ENCODE data around the gene LRRC8D.

The LRRC8D gene

GRCh38 chr1:89808441-89809117 lies 12.3 kb upstream of the LRRC8D start:
- H3K9me3 ChIP-seq (ENCODE audit: control insufficient read depth, low read depth, low read length), result no peaks in the 10 kb centered on the region
- H3K4me1 ChIP-seq (ENCODE audit: control insufficient read depth, low read depth, low read length), result peaks cover 16% of the 10 kb centered on the region
- H3K4me3 ChIP-seq (ENCODE audit: low read length), result no peak overlapping the region
- H3K9ac ChIP-seq (ENCODE audit: low read length), result no peak overlapping the region
- peaks cover 12% of the 10 kb centered on the region for H3K27me3 ChIP-seq (ENCODE audit: control insufficient read depth, insufficient read depth, low read length)
- H3K27ac ChIP-seq (ENCODE audit: low read length), result no peak overlapping the region
- no peaks in the 10 kb centered on the region for H3K36me3 ChIP-seq (ENCODE audit: control insufficient read depth, low read depth, low read length)

- no peaks in the 10 kb centered on the region for H3K36me3 ChIP-seq (ENCODE audit: control insufficient read depth, low read depth, low read length)
- H3K27ac ChIP-seq (ENCODE audit: low read length), result no peak overlapping the region
- H3K9me3 ChIP-seq (ENCODE audit: control insufficient read depth, low read depth, low read length), result no peaks in the 10 kb centered on the region
- no peak overlapping the region for H3K4me3 ChIP-seq (ENCODE audit: low read length)
- no peak overlapping the region for H3K9ac ChIP-seq (ENCODE audit: low read length)
- H3K4me1 ChIP-seq (ENCODE audit: control insufficient read depth, low read depth, low read length), result peaks cover 16% of the 10 kb centered on the region
- H3K27me3 ChIP-seq (ENCODE audit: control insufficient read depth, insufficient read depth, low read length), result peaks cover 12% of the 10 kb centered on the region
Measured at GRCh38 chr1:89809556-89809955, 11.3 kb upstream of the LRRC8D start.

- Histone ChIP-seq H3K27ac (ENCODE audit: low read length) (no peak overlapping the region), H3K4me1 (ENCODE audit: control insufficient read depth, low read depth, low read length) (peaks cover 13% of the 10 kb centered on the region), H3K4me3 (ENCODE audit: low read length) (no peak overlapping the region), H3K9me3 (ENCODE audit: control insufficient read depth, low read depth, low read length) (no peaks in the 10 kb centered on the region), H3K9ac (ENCODE audit: low read length) (no peak overlapping the region), H3K27me3 (ENCODE audit: control insufficient read depth, insufficient read depth, low read length) (peaks cover 12% of the 10 kb centered on the region), H3K36me3 (ENCODE audit: control insufficient read depth, low read depth, low read length) (no peaks in the 10 kb centered on the region)
Measured at GRCh38 chr1:89810302-89810701, 10.5 kb upstream of the LRRC8D start.

DNA sequence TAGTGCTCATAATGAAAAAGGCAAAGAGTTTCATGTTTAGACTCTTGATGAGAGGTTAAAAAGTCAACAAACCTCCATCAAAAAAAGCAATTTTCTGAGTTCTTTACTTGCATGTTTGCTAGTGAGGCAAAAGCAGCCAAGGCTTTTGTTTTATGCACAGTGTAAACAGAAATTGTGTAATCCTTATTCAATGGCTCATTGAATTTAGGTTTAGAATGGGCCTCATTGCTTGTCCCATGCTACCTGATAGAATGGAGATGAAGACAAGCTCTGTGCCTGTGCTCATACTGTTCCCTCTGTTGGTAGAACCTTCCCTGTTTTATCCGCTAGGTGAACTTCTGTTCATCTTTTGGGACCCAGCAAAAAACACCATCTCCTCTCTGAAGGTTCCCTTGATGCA lies 10.0 kb upstream of the LRRC8D start:
- Histone ChIP-seq H3K27ac (ENCODE audit: low read length) (no peak overlapping the region), H3K4me1 (ENCODE audit: control insufficient read depth, low read depth, low read length) (peaks cover 13% of the 10 kb centered on the region), H3K27me3 (ENCODE audit: control insufficient read depth, insufficient read depth, low read length) (peaks cover 12% of the 10 kb centered on the region), H3K9me3 (ENCODE audit: control insufficient read depth, low read depth, low read length) (no peaks in the 10 kb centered on the region), H3K9ac (ENCODE audit: low read length) (no peak overlapping the region), H3K4me3 (ENCODE audit: low read length) (no peak overlapping the region), H3K36me3 (ENCODE audit: control insufficient read depth, low read depth, low read length) (no peaks in the 10 kb centered on the region)

DNA sequence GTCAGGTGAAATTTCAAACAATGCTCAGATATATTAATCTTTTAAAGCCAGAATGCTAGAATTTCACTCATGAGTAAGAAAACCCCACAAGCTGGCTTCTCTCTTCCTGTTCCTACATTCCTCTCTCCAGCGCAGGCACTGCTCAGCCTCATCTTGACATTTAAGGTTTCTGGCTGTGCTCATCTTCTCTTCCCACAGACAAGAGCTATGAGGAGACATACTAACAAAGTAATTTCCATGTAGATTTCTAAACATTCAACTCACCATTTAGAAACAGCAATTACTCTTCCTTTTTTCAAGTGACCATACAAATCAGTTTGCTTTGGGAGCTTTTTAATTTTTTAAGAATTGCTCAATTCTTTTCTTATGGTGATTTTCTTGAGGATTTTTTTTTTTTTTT lies 7.8 kb upstream of the LRRC8D start:
- H3K4me1 ChIP-seq (ENCODE audit: control insufficient read depth, low read depth, low read length), result peaks cover 11% of the 10 kb centered on the region
- H3K9ac ChIP-seq (ENCODE audit: low read length), result no peak overlapping the region
- H3K27ac ChIP-seq (ENCODE audit: low read length), result no peak overlapping the region
- no peaks in the 10 kb centered on the region for H3K36me3 ChIP-seq (ENCODE audit: control insufficient read depth, low read depth, low read length)
- H3K9me3 ChIP-seq (ENCODE audit: control insufficient read depth, low read depth, low read length), result no peaks in the 10 kb centered on the region
- H3K27me3 ChIP-seq (ENCODE audit: control insufficient read depth, insufficient read depth, low read length), result peaks cover 12% of the 10 kb centered on the region
- H3K4me3 ChIP-seq (ENCODE audit: low read length), result no peak overlapping the region

DNA sequence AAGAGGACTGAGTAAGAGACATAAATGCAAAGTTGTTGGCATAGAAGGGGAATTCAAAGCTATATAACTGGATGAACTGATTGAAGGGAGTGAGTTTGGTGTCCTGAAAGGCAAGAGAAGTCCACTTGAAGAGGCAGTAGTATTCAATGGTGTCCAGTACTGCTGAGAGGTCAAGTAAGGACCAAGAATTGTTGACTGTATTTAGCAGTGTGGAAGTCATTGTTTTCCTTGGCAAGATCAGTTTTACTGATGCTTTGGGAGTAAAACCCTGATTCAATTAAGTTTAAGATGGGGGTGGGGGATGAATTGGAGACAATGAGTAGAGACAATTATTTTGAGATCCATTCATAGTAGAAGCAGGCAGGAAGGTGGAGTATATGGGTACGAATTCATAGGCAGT lies 5.8 kb upstream of the LRRC8D start:
- Histone ChIP-seq H3K9ac (ENCODE audit: low read length) (no peak overlapping the region), H3K36me3 (ENCODE audit: control insufficient read depth, low read depth, low read length) (no peaks in the 10 kb centered on the region), H3K4me3 (ENCODE audit: low read length) (no peak overlapping the region), H3K27ac (ENCODE audit: low read length) (no peak overlapping the region), H3K4me1 (ENCODE audit: control insufficient read depth, low read depth, low read length) (peaks cover 3% of the 10 kb centered on the region), H3K27me3 (ENCODE audit: control insufficient read depth, insufficient read depth, low read length) (peaks cover 10% of the 10 kb centered on the region), H3K9me3 (ENCODE audit: control insufficient read depth, low read depth, low read length) (no peaks in the 10 kb centered on the region)

GRCh38 chr1:89815611-89816010 lies 5.2 kb upstream of the LRRC8D start:
- Histone ChIP-seq H3K27me3 (ENCODE audit: control insufficient read depth, insufficient read depth, low read length) (peaks cover 11% of the 10 kb centered on the region), H3K9ac (ENCODE audit: low read length) (no peak overlapping the region), H3K4me3 (ENCODE audit: low read length) (no peak overlapping the region)

DNA sequence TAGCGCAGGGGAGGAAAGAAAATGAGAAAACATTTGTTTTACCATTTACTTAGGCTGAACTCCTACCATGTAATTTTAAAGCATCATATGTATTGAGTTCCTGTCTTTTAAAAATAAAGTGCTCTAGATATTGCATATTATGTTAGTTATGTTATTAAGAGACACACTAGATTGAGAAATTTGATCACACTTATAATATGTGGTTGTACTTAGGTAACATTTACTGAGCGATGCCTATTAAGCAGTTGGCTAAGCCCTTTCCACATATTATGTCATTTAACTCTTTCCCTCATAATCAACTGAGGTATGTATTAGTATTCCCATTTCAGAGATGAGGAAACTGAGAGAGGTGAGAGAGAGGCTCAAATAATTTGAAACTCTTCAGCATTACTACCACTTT lies 4.5 kb upstream of the LRRC8D start:
- Histone ChIP-seq H3K9ac (ENCODE audit: low read length) (no peak overlapping the region), H3K4me3 (ENCODE audit: low read length) (no peak overlapping the region), H3K27ac (ENCODE audit: low read length) (no peak overlapping the region), H3K36me3 (ENCODE audit: control insufficient read depth, low read depth, low read length) (no peaks in the 10 kb centered on the region), H3K9me3 (ENCODE audit: control insufficient read depth, low read depth, low read length) (no peaks in the 10 kb centered on the region), H3K4me1 (ENCODE audit: control insufficient read depth, low read depth, low read length) (peaks cover 7% of the 10 kb centered on the region), H3K27me3 (ENCODE audit: control insufficient read depth, insufficient read depth, low read length) (peaks cover 11% of the 10 kb centered on the region)

More at GRCh38 chr1:89815611-89816010, 5.2 kb upstream of the LRRC8D start:
- no peaks in the 10 kb centered on the region for H3K9me3 ChIP-seq (ENCODE audit: control insufficient read depth, low read depth, low read length)
- H3K4me1 ChIP-seq (ENCODE audit: control insufficient read depth, low read depth, low read length), result peaks cover 7% of the 10 kb centered on the region
- H3K27ac ChIP-seq (ENCODE audit: low read length), result no peak overlapping the region
- H3K36me3 ChIP-seq (ENCODE audit: control insufficient read depth, low read depth, low read length), result no peaks in the 10 kb centered on the region

DNA sequence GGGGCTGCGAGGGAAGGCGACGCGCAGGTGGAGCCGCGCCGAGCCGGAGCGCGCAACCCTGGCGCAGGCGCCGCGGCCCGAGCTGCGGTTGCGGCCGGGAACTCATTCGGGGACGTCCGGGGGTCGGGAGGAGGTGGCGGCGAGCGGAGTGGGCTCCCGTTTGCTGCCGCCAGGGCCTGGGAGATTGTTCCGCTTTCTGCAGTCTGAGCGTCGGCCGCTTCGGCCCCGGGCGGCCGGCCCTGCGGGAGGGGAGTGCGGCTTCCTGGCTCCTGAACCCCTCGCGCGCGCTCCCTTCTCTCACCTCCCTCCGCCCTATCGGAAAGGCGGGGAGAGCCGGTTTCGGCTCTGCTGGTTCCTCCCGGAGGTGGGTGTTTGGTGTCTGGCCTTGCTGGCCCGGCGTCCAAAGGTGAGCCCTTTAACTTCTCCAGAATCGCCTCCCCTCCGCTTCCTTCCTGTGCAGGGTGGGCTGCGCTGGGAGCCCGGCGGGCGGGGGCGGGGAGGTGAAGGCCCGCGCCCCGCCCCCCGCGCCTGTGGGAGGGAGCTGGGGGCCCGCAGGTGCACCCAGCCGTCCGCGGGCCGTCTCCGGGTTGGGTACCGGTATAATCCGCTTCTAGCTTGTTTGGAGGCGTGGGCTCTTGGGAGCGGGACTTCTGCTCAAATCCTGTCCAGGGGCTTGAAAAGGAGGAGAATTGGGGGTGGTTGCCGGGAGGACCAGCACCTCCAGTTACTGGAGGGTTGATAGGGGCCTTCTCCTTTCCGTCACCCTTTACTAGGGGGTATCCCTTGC lies 683 bp downstream of the LRRC8D start:
- Histone ChIP-seq H3K4me3 (ENCODE audit: low read length) (peak overlapping the region; percentile 82), H3K9me3 (ENCODE audit: control insufficient read depth, low read depth, low read length) (no peaks in the 10 kb centered on the region), H3K27ac (ENCODE audit: low read length) (peak overlapping the region; percentile 10), H3K27me3 (ENCODE audit: control insufficient read depth, insufficient read depth, low read length) (peaks cover 11% of the 10 kb centered on the region), H3K36me3 (ENCODE audit: control insufficient read depth, low read depth, low read length) (peaks cover 5% of the 10 kb centered on the region), H3K4me1 (ENCODE audit: control insufficient read depth, low read depth, low read length) (peaks cover 20% of the 10 kb centered on the region), H3K9ac (ENCODE audit: low read length) (peak overlapping the region; percentile 76)

DNA sequence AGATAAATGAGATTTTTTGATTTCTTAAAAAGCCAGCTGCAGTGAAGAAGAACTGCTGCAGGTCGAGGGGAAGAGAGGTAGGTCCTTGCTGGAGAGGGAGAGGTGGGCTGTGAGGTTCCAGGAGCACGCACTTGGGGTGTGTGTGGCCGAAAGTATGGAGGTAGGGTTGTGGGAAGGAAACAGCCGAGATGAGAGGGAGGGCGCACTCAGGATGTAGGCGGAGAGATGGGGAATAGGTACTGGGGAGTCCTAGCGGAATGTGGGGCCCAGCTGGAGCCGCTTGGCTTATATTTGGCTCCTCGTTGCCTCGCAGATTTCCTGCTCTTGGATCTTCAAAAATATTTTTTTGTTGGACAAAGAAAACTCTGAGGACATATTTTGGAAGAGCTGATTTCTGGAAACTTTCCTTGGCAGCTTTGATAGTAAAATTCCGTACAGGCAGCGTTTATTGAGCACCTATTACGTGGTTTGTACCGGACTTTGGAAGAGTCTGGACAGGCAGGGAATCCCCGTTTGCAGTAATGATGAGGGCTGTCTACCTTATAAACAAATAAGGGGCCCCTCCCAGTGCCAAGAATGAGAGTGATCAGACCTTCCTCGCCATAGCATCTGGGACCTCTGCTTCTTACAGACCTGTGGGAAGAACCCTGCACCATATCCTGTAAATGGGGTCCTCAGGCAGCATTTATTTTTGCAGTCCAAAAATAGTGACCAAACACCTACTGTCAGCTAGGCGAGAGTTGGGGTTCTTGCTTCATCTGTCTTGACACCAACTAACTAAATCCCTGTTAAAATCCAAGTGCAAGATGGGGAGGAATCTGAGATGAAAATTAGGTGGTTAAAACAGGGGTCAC lies 1.5 kb downstream of the LRRC8D start:
- Histone ChIP-seq H3K4me3 (ENCODE audit: low read length) (peak overlapping the region; percentile 82), H3K4me1 (ENCODE audit: control insufficient read depth, low read depth, low read length) (peaks cover 20% of the 10 kb centered on the region), H3K27me3 (ENCODE audit: control insufficient read depth, insufficient read depth, low read length) (peaks cover 11% of the 10 kb centered on the region), H3K36me3 (ENCODE audit: control insufficient read depth, low read depth, low read length) (peaks cover 6% of the 10 kb centered on the region), H3K27ac (ENCODE audit: low read length) (no peak overlapping the region), H3K9me3 (ENCODE audit: control insufficient read depth, low read depth, low read length) (no peaks in the 10 kb centered on the region), H3K9ac (ENCODE audit: low read length) (peak overlapping the region; percentile 76)

- H3K4me3 ChIP-seq (ENCODE audit: low read length), result peak overlapping the region; percentile 82
- H3K36me3 ChIP-seq (ENCODE audit: control insufficient read depth, low read depth, low read length), result peaks cover 8% of the 10 kb centered on the region
- no peak overlapping the region for H3K27ac ChIP-seq (ENCODE audit: low read length)
- H3K4me1 ChIP-seq (ENCODE audit: control insufficient read depth, low read depth, low read length), result peaks cover 20% of the 10 kb centered on the region
- H3K9ac ChIP-seq (ENCODE audit: low read length), result peak overlapping the region; percentile 76
- no peaks in the 10 kb centered on the region for H3K9me3 ChIP-seq (ENCODE audit: control insufficient read depth, low read depth, low read length)
- H3K27me3 ChIP-seq (ENCODE audit: control insufficient read depth, insufficient read depth, low read length), result peaks cover 11% of the 10 kb centered on the region
Measured at GRCh38 chr1:89822999-89823628, 2.3 kb downstream of the LRRC8D start.
